ENCODE measurements around the gene BACE1.

The BACE1 gene

DNA sequence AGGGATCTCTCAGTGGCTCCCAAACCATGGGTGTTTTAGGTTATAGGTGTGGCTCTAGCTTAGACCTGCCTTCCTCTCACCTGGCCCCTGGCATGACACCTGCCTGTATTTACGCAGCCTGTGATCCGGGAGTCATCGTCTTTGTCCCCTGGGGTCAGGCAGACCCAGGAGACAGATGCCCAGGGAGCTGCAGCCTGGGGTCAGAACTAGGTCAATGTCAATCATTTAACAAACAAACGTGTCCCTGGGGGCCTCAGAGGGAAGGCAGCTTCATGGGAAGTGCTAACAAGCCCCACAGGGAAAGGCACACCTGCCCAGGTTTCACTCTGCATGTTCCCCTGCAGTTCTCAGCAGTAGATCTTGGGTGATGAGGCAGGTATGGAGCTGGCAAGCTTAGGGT is 13.0 kb downstream of the BACE1 start:
- no peak for TF ChIP-seq CTCF (IDR thresholded peaks at IDR 0.05; ENCODE audit: unreplicated experiment in 3 of 3)
- Mint-ChIP-seq H3K27ac (peak overlapping the region in 2 of 3 experiments; percentile 68 to 95), H3K4me3 (no peak overlapping the region), H3K27me3 (ENCODE audit: low read depth) (peaks cover 7% of the 10 kb centered on the region), H3K4me1 (peaks cover 35% of the 10 kb centered on the region), H3K36me3 (ENCODE audit: low read depth) (no peaks in the 10 kb centered on the region), H3K9me3 (no peaks in the 10 kb centered on the region)

DNA sequence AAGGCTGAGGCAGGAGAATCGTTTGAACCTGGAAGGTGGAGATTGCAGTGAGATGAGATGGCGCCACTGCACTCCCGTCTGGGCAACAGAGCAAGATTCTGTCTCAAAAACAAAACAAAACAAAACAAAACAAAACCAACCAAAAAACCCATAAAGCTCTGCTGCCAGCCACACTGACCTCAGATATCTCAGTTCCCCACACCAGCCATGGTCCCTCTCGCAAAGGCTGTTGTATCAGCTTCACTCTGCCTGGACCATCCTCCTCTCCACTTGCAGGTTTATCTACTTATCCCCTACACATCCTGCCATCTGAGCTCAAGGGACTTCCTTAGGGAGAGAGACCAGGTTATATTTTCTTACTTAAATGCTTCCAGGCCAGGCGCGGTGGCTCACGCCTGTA is 13.8 kb downstream of the BACE1 start:
- Mint-ChIP-seq H3K27ac (peak overlapping the region in 2 of 3 experiments; percentile 76 to 95), H3K27me3 (ENCODE audit: low read depth) (peaks cover 7% of the 10 kb centered on the region), H3K4me3 (no peak overlapping the region), H3K9me3 (no peaks in the 10 kb centered on the region), H3K4me1 (peaks cover 35% of the 10 kb centered on the region), H3K36me3 (ENCODE audit: low read depth) (no peaks in the 10 kb centered on the region)
- TF ChIP-seq CTCF (IDR thresholded peaks at IDR 0.05; ENCODE audit: unreplicated experiment in 3 of 3): no peak

- Mint-ChIP-seq H3K27ac (peak overlapping the region; percentile 92 to 98 (median 95)), H3K36me3 (ENCODE audit: low read depth) (no peaks in the 10 kb centered on the region), H3K9me3 (no peaks in the 10 kb centered on the region), H3K4me3 (peak overlapping the region; percentile 46 to 63 (median 50)), H3K4me1 (peaks cover 39% of the 10 kb centered on the region), H3K27me3 (ENCODE audit: low read depth) (peaks cover 7% of the 10 kb centered on the region)
- no peak for TF ChIP-seq CTCF (IDR thresholded peaks at IDR 0.05; ENCODE audit: unreplicated experiment in 3 of 3)
Observed at GRCh38 chr11:117300773-117301172, 15.3 kb downstream of the BACE1 start.

DNA sequence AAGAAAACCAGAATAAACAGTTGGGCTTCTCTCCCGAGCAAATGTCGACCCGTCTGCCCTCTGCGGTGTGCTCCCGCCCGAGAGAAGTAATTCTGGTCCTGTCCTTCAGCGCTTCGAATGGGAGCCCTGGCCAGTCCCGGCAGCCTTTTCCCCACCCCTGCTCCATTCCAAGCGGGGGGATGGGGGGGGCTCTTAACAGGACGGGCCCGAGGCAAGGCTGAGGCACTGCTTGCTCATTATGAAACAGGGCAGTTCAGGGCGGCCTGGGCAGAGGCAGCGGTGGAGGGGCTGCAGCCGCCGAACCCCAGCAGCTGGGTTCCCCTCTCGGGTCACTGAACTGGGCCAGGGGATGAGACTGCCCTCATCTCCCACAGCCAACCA is 15.8 kb downstream of the BACE1 start:
- no peak for TF ChIP-seq CTCF (IDR thresholded peaks at IDR 0.05; ENCODE audit: unreplicated experiment in 3 of 3)
- Mint-ChIP-seq H3K27ac (peak overlapping the region; percentile 93 to 98 (median 95)), H3K9me3 (no peaks in the 10 kb centered on the region), H3K4me3 (peak overlapping the region; percentile 11 to 64 (median 54)), H3K4me1 (peaks cover 39% of the 10 kb centered on the region), H3K27me3 (ENCODE audit: low read depth) (peaks cover 7% of the 10 kb centered on the region), H3K36me3 (ENCODE audit: low read depth) (no peaks in the 10 kb centered on the region)

GRCh38 chr11:117299351-117300282 is 16.4 kb downstream of the BACE1 start:
- Mint-ChIP-seq H3K9me3 (no peaks in the 10 kb centered on the region), H3K36me3 (ENCODE audit: low read depth) (peaks cover 5% of the 10 kb centered on the region), H3K4me1 (peaks cover 37% of the 10 kb centered on the region), H3K4me3 (peak overlapping the region; percentile 32 to 64 (median 54)), H3K27me3 (ENCODE audit: low read depth) (peaks cover 7% of the 10 kb centered on the region), H3K27ac (peak overlapping the region; percentile 93 to 98 (median 95))
- no peak for TF ChIP-seq CTCF (IDR thresholded peaks at IDR 0.05; ENCODE audit: unreplicated experiment in 3 of 3)

All from nephron (organoid).